Lower leg skin (tissue), 3 donors: ENCODE measurements around the gene C1orf35.

Experiments used
- POLR2A ChIP-seq, 2 donors: fragments of 450-650 bp; IDR thresholded peaks; one replicate each; pipeline ENCODE4 v1.6.1; 2016 to 2017; ENCODE audit warnings: antibody characterized with exemption in 2 of 2, mild to moderate bottlenecking in 1 of 2, moderate library complexity in 1 of 2
- TF ChIP-seq, protein P1 (sequence below), 3 donors: fragments of 450-650 bp; IDR thresholded peaks; one replicate each; pipeline ENCODE4 v1.5.1; 2016; ENCODE audit warnings: antibody characterized with exemption in 3 of 3, mild to moderate bottlenecking in 3 of 3, moderate library complexity in 2 of 3

DNA sequence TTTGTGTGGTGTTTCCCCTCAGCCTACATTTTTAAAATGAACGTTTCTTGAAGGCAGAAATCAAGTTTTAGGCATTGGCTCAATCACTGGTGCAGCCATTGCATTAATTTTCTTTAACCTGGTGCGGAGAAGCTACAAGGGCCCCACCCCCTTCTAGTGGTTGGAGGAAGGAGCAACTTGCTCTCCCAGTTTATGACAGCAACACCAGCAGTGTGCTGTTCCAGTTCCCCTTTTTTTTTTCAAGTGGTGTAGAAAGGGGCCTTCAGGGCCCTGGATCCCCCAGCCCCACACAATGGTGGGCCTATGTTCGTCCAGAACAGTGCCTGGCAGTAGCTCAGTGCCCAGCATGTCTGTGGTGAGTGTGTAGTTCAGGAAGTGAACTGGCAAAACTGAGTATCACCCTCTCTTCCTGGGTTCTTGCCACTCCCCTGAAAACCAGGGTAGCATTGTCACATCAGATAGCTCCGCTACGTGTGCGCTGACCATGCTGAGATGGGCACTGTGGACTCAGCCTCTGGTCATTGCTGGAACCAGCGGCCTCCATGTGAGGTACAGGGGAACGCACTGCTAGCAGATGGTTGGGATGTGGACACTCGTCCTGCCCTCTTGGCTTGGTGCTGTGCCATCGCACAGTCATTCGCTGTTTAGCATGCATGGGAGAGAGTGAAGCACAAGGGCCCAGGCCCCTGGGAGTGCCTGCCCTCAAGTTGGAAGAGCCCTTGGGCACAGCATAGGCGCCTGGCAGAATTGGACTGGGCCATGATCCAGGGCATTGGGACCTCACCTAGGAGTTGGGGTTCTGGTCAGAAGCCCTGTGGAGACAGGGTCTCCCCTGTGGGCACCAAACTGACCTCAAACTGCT lies 13.4 kb downstream of the C1orf35 start:
- TF ChIP-seq, protein P1, sequence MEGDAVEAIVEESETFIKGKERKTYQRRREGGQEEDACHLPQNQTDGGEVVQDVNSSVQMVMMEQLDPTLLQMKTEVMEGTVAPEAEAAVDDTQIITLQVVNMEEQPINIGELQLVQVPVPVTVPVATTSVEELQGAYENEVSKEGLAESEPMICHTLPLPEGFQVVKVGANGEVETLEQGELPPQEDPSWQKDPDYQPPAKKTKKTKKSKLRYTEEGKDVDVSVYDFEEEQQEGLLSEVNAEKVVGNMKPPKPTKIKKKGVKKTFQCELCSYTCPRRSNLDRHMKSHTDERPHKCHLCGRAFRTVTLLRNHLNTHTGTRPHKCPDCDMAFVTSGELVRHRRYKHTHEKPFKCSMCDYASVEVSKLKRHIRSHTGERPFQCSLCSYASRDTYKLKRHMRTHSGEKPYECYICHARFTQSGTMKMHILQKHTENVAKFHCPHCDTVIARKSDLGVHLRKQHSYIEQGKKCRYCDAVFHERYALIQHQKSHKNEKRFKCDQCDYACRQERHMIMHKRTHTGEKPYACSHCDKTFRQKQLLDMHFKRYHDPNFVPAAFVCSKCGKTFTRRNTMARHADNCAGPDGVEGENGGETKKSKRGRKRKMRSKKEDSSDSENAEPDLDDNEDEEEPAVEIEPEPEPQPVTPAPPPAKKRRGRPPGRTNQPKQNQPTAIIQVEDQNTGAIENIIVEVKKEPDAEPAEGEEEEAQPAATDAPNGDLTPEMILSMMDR (IDR thresholded peaks at IDR 0.05) = no peak
- no peak for TF ChIP-seq POLR2A (IDR thresholded peaks at IDR 0.05)
